Ishikawa (cell line): ENCODE measurements around the gene HSPA2.

Source experiments
- CEBPB ChIP-seq: IDR thresholded peaks from 2 replicates; pipeline ENCODE4 v1.6.1; 2012
- CREB1 ChIP-seq: IDR thresholded peaks from 2 replicates; pipeline ENCODE4 v1.6.1; 2012; ENCODE audit warnings: low read depth
- EGR1 ChIP-seq: IDR thresholded peaks from 2 replicates; pipeline ENCODE4 v1.6.1; 2012
- EP300 ChIP-seq: IDR thresholded peaks from 2 replicates; pipeline ENCODE4 v1.6.1; 2012; ENCODE audit warnings: borderline replicate concordance
- FOXM1 ChIP-seq: IDR thresholded peaks from 2 replicates; pipeline ENCODE4 v1.6.1; 2012; ENCODE audit warnings: low read depth, borderline replicate concordance
- NFIC ChIP-seq: IDR thresholded peaks from 2 replicates; pipeline ENCODE4 v1.6.1; 2012
- RAD21 ChIP-seq: IDR thresholded peaks from 2 replicates; pipeline ENCODE4 v1.6.1; 2012; ENCODE audit warnings: low read depth
- TAF1 ChIP-seq: IDR thresholded peaks from 2 replicates; pipeline ENCODE4 v1.6.1; 2012; ENCODE audit warnings: low read depth, mild to moderate bottlenecking
- TCF12 ChIP-seq: IDR thresholded peaks from 2 replicates; pipeline ENCODE4 v1.6.1; 2012; ENCODE audit warnings: low read depth
- TEAD4 ChIP-seq: IDR thresholded peaks from 2 replicates; pipeline ENCODE4 v1.6.1; 2012
- YY1 ChIP-seq: IDR thresholded peaks from 2 replicates; pipeline ENCODE4 v1.6.1; 2012; ENCODE audit warnings: low read depth
- ZBTB7A ChIP-seq: IDR thresholded peaks from 2 replicates; pipeline ENCODE4 v1.6.1; 2012; ENCODE audit warnings: low read depth
- TF ChIP-seq, protein P1 (sequence below): IDR thresholded peaks from 2 replicates; pipeline ENCODE4 v1.6.1; 2012
- TF ChIP-seq, protein P2 (sequence below): IDR thresholded peaks from 2 replicates; pipeline ENCODE4 v1.6.1; 2012
- TF ChIP-seq, protein P3 (sequence below): IDR thresholded peaks from 2 replicates; pipeline ENCODE4 v1.6.1; 2012; ENCODE audit warnings: low read depth, mild to moderate bottlenecking

Gene HSPA2

DNA sequence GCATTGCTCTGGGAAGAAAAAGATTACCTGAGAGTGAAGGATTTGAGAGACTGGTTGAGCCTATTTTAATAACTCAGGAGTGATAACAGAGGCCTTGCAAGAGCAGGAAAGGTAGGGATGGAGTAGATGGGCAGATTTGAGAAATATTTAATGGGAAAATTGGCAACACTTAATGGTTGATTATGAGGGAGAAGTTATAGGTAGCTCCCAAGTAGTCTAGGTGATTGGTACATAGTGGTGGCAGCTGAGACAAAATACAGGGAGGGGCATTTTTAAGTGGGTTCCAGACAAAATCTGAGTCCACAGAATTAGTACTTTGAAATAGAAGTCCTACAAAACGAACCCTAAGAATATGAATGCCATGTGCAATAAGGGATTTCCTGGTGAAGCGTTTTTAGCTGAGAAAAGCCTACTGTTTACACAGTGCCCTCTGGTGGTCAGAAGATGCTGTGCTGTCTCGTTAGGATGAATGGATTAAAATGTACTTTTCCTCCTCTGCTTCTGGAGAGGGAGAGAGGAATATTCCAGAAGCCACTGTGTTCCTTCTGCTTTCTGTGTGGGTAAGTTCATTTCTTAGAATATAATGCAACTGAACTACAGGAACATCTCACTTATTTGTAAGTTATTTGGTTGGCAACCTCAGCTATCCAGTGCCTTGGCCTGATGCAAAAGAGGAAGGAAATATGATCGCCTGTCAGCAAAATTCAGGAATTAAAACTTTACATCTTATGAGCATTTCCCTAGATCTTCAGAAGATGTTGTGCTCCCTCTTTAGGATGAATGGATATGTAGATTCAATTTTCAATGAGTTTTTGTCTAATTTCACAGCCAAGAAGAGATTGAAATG lies 29.5 kb upstream of the HSPA2 start:
- TF ChIP-seq ZBTB7A (no peak), RAD21 (peak; percentile 60)

DNA sequence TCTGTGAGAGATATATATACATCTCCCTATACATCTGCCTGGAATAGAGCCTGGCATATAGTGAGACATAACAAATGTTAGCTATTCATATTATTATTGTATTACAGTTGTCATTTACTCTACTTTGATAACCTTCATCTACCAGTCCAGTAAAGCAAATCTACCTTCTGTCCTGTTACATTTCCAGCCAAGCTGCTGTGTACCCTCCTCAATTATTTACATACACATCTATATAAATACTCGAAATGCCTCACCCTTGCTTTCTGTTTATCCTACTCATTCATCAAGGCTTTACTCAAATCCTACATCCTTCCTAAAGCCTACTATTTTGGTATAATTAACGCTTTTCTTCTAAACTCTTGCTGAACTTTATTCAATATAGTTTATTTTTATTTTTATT lies 27.3 kb upstream of the HSPA2 start:
- no peak for TF ChIP-seq EGR1
- no peak for TF ChIP-seq NFIC
- TF ChIP-seq, protein P1, sequence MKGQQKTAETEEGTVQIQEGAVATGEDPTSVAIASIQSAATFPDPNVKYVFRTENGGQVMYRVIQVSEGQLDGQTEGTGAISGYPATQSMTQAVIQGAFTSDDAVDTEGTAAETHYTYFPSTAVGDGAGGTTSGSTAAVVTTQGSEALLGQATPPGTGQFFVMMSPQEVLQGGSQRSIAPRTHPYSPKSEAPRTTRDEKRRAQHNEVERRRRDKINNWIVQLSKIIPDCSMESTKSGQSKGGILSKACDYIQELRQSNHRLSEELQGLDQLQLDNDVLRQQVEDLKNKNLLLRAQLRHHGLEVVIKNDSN, result no peak
- TF ChIP-seq, protein P2, sequence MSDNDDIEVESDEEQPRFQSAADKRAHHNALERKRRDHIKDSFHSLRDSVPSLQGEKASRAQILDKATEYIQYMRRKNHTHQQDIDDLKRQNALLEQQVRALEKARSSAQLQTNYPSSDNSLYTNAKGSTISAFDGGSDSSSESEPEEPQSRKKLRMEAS, result no peak
- TF ChIP-seq YY1, result no peak
- no peak for TF ChIP-seq CREB1
- no peak for TF ChIP-seq TCF12
- TF ChIP-seq, protein P3, sequence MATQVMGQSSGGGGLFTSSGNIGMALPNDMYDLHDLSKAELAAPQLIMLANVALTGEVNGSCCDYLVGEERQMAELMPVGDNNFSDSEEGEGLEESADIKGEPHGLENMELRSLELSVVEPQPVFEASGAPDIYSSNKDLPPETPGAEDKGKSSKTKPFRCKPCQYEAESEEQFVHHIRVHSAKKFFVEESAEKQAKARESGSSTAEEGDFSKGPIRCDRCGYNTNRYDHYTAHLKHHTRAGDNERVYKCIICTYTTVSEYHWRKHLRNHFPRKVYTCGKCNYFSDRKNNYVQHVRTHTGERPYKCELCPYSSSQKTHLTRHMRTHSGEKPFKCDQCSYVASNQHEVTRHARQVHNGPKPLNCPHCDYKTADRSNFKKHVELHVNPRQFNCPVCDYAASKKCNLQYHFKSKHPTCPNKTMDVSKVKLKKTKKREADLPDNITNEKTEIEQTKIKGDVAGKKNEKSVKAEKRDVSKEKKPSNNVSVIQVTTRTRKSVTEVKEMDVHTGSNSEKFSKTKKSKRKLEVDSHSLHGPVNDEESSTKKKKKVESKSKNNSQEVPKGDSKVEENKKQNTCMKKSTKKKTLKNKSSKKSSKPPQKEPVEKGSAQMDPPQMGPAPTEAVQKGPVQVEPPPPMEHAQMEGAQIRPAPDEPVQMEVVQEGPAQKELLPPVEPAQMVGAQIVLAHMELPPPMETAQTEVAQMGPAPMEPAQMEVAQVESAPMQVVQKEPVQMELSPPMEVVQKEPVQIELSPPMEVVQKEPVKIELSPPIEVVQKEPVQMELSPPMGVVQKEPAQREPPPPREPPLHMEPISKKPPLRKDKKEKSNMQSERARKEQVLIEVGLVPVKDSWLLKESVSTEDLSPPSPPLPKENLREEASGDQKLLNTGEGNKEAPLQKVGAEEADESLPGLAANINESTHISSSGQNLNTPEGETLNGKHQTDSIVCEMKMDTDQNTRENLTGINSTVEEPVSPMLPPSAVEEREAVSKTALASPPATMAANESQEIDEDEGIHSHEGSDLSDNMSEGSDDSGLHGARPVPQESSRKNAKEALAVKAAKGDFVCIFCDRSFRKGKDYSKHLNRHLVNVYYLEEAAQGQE, result no peak
- no peak for TF ChIP-seq ZBTB7A
- no peak for TF ChIP-seq FOXM1
- no peak for TF ChIP-seq CEBPB
- TF ChIP-seq RAD21, result no peak
- no peak for TF ChIP-seq TEAD4
- no peak for TF ChIP-seq EP300
- no peak for TF ChIP-seq TAF1

DNA sequence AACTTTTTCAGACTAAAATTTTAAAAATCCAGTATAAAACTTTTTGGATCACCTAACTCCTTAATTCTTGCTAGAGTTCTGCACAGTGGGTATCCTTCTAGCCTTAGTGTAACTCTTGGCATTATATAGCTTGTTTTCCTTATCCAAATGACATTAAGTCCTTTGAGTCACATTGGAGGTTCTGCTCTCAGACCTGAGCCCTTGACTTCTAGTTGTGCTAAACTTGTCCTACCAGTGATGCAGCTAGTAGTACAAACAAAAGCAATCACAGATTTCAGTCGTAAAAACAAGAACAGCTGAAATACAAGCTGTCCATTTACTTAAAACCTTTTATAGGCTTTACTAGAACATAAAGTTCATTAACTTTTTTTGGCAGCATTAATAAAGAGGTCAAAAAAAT lies 25.5 kb upstream of the HSPA2 start:
- TF ChIP-seq, protein P1, result no peak
- TF ChIP-seq, protein P3, result no peak
- TF ChIP-seq YY1 (no peak), TCF12 (no peak), EP300 (no peak), FOXM1 (no peak), CREB1 (no peak), ZBTB7A (no peak), NFIC (no peak), RAD21 (no peak), EGR1 (no peak), TAF1 (no peak), TEAD4 (no peak), CEBPB (no peak)
- TF ChIP-seq, protein P2, result no peak

DNA sequence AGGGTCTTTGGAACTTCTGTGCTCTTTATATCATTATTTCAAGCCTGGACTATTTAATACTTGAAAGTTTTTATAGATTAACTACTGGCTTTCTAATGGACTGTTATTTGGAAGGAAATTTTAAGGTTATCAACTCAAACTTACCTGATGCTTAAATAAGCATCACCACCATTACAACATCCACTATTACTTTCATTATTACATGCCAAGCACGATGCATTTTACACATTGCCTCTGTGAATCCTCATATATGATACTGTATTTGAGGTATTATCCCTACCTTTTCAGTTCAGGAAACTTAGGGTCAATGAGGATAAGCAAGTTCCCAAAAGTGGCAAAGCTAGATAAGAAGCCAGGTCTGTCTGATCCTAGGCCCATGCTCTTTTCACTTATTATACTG lies 23.6 kb upstream of the HSPA2 start:
- TF ChIP-seq, protein P1, result no peak
- TF ChIP-seq ZBTB7A (no peak), EP300 (no peak), CREB1 (no peak), EGR1 (no peak), YY1 (no peak), TAF1 (no peak), FOXM1 (no peak), RAD21 (no peak), TCF12 (no peak), TEAD4 (no peak), CEBPB (no peak), NFIC (no peak)
- TF ChIP-seq, protein P2, result no peak
- TF ChIP-seq, protein P3, result no peak
